Loucy (cell line): ENCODE measurements around the gene GNAZ.
"Not testable (repeated sequence)": the region's sequence is repeated elsewhere in the genome, so short reads cannot be mapped to it uniquely, and the experiment has no call there.

Experiments used
- CTCF ChIP-seq: fragments of 200-600 bp; sonication (generic); conservative IDR thresholded peaks from 2 replicates; pipeline ENCODE4 v1.5.1; 2014; ENCODE audit warnings: mild to moderate bottlenecking, antibody characterized with exemption, low read length
- EZH2phosphoT487 ChIP-seq: fragments of 200-600 bp; IDR thresholded peaks from 2 replicates; pipeline ENCODE4 v1.6.1; 2018; ENCODE audit warnings: antibody characterized with exemption, mild to moderate bottlenecking, moderate library complexity, borderline replicate concordance

- TF ChIP-seq CTCF, EZH2phosphoT487: not testable (repeated sequence)
These were observed 48.5 kb upstream of the GNAZ start for GRCh38 chr22:23021660-23022353.
